D341Med (cell line): ENCODE measurements around the gene DCTN4.

Experiments
- DNase-seq: peaks from one replicate; pipeline ENCODE4 v3.0.0; 2012; ENCODE audit warnings: low spot score

DCTN4 gene

GRCh38 chr5:150740992-150741391 is 17.8 kb downstream of the DCTN4 start:
- no peak for DNase-seq

- DNase-seq, result no peak
Observed at GRCh38 chr5:150738862-150739261, 20.0 kb downstream of the DCTN4 start.

- DNase-seq, result no peak
Observed at GRCh38 chr5:150734579-150735384, 24.0 kb downstream of the DCTN4 start.

- DNase-seq, result no peak
Observed at GRCh38 chr5:150731669-150732242, 27.1 kb downstream of the DCTN4 start.

- DNase-seq, result no peak
Observed at GRCh38 chr5:150729859-150730258, 29.0 kb downstream of the DCTN4 start.

- no peak for DNase-seq
Observed at GRCh38 chr5:150723845-150724244, 35.0 kb downstream of the DCTN4 start.

GRCh38 chr5:150710165-150710564 is 48.7 kb downstream of the DCTN4 start:
- no peak for DNase-seq

GRCh38 chr5:150706776-150707390 is 51.9 kb downstream of the DCTN4 start:
- DNase-seq, result no peak

GRCh38 chr5:150703762-150704161 is 55.1 kb downstream of the DCTN4 start:
- DNase-seq, result no peak

- DNase-seq, result peak; percentile 91
Observed at GRCh38 chr5:150700594-150701377, 58.0 kb downstream of the DCTN4 start, which contains the start of gene RBM22. Gene RBM22, minus strand, starts transcription at chr5:150701062. Its CDS starts 77 bp downstream, at chr5:150700985.

- no peak for DNase-seq
Observed at GRCh38 chr5:150700246-150700593, 58.6 kb downstream of the DCTN4 start.

- no peak for DNase-seq
Observed at GRCh38 chr5:150694612-150695011, 64.2 kb downstream of the DCTN4 start.

GRCh38 chr5:150692276-150692675 is 66.5 kb downstream of the DCTN4 start:
- no peak for DNase-seq

GRCh38 chr5:150690760-150691159 is 68.1 kb downstream of the DCTN4 start:
- no peak for DNase-seq

- DNase-seq, result no peak
Observed at GRCh38 chr5:150689120-150689519, 69.7 kb downstream of the DCTN4 start.

- DNase-seq, result no peak
Observed at GRCh38 chr5:150676578-150676977, 82.2 kb downstream of the DCTN4 start.

GRCh38 chr5:150675069-150675468 is 83.7 kb downstream of the DCTN4 start:
- no peak for DNase-seq

- no peak for DNase-seq
Observed at GRCh38 chr5:150674341-150674821, 84.4 kb downstream of the DCTN4 start.

GRCh38 chr5:150672884-150673275 is 85.9 kb downstream of the DCTN4 start:
- DNase-seq, result no peak

- no peak for DNase-seq
Observed at GRCh38 chr5:150672237-150672883, 86.5 kb downstream of the DCTN4 start.

GRCh38 chr5:150671509-150672236 is 87.1 kb downstream of the DCTN4 start:
- DNase-seq, result no peak
